NOMO-1 treated with DMSO at 0.1 percent for 48 hours (cell line): ENCODE measurements around the gene PCYOX1L.
"Not testable (repeated sequence)": the region's sequence is repeated elsewhere in the genome, so short reads cannot be mapped to it uniquely, and the experiment has no call there.

ENCODE experiments used
- DNase-seq: peaks from one replicate; lab custom pipeline; 2025; ENCODE audit not compliant: unreplicated experiment; lab: John Stamatoyannopoulos, UW

Gene PCYOX1L

DNA sequence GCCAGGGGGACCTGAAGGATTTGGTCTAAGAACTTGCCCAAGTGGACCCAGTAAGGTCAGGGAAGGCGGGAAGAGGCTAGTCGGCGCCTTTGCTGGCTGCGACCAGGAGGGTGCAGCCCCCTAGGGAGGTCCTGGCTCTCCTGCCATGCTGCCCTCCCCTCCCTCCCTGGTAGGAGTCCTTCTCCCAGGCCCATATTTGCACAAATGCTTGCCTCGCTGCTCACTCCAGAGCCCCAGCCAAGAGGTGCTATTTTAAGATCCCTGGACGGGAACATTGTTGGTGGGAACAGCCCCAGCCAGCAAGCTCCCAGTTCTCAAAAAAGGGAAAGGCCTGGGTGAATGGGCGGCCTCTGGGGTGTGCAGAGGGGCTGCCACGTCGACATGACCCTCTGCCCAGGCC is 25.6 kb downstream of the PCYOX1L start:
- DNase-seq: no peak

DNA sequence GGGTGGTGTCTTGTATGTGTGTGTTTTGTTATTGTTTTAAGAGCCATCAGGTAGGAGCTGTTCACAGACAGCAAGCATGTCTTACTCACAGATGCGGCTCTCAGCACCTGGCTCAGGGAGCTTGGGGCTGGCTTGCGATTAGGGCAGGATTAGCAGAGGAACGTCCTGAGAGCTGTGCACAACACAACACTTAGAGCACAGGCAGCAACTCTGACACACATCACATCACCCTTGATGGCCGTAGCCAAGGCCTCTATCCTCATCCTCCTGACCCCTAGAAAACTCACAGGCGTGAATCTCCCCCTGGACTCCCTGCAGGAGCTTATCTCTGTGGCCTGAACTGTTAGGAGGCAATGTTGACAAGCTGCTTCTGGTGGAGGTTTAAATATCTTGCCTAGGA is 28.3 kb downstream of the PCYOX1L start:
- DNase-seq: no peak

DNA sequence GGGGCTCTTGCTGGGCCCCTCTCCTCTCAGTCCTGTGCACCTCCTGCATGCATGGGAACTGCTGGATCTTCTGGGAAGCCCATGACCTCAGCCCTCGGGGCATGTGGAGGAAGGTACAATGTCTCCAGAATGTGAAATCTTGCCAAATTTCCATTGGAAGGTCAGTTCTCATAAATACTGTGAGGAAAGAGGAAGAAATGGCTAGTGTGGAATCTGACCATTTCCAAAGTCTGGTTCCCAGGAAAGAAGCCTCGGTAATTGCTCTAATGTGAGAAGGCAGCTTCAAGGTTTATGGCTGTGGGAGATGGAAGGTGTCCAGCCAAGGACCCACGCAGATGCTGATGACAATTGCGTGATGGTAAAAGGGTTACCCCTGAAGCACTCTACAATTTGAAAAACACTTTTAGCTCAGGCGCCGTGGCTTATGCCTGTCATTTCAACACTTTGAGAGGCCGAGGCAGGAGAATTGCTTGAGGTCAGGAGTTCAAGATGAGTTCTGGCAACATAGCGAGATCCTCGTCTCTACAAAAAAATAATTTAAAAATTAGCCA is 29.3 kb downstream of the PCYOX1L start:
- no peak for DNase-seq

DNA sequence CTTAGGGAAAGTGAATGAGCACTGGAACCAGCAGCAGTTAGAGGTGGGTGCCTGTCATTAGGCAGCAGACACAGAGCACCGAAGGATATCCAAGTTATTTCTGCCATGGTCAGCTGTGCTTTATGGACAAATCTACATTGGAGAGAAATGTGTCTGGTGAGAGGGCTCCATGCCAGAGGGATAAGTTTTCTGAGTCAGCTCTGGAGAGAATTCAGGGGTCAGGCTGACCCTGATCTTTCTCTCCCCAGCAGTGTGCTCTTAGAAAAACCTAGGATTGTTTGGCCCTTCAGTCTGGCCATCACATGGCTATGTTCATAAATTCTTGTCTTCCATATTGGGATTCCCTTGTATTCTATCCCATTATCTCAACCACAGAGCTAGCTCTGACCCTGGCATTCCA is 30.1 kb downstream of the PCYOX1L start:
- no peak for DNase-seq

DNA sequence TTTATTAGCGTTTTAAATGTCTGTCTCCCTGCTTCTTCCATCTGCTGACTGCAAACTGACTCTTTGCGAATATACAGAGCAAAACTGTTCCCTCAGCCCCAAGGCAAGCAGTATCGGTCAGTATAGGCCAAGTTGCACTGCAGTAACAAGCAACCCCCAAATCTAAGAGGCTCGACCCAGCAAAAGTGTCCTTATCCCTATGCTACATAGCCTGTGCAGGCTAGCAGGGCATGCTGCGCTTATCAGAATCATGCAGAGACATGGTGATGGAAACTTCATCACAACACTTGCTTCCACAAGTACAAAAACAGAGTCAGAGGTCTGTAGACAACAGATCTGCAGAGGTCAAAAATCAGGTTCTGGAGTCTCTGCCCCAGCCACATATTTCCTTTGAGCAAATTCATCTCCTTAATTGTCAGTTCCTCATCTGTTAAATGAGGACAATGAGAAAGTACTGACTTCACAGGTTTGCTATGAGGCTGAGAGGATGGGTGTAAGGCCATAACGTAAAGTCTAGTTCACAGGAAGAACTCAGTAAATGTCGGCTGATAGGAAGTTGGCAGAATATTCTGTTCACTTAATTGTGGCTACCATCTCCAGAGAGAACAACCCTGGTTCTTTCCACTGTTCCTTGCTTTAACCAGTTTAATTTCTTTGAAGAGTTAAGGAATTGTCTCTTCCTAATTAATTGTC is 30.8 kb downstream of the PCYOX1L start:
- no peak for DNase-seq

DNA sequence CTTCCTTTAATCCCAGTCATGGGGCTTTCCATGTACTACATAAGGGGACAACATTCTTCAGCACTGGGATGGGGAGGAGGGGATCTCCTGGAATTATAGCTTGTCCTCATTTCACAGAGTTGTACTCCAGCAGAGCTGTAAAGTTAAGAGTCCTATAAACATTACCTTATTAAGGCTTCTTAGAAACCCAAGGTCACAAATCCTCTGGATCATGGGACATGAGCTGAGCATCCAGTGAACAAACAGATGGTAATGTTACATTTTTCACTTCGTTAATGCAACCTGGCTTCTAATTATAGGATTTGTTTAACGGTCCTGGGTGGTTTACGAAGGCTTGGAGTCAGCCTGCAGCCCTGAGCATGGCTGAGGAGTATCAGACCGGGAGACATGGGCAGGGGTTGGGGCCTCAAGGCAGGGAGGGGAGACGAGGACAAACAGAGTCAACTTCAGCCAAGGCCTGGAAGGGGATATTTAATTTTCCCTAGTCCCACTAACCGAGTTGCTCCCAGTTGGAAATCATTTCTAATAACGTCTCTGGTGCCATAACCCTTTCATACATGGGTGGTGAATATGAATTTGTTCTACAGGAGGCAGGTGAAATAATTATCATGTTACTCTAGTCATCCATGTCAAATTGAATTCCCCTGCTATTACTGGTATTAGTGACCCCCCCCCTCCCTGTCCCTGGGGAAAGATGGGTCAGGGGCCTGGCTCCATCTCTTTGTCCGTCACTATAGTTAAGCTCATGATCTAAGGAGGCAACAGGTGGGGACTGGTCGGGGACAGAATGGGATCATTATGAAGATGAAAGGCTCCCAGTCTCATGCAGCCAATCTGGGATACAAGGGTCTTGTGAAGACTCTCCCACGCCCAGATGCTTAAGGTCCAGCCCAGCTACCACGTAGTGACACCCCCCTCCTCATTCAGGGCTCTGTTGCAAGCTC is 32.0 kb downstream of the PCYOX1L start:
- no peak for DNase-seq

DNA sequence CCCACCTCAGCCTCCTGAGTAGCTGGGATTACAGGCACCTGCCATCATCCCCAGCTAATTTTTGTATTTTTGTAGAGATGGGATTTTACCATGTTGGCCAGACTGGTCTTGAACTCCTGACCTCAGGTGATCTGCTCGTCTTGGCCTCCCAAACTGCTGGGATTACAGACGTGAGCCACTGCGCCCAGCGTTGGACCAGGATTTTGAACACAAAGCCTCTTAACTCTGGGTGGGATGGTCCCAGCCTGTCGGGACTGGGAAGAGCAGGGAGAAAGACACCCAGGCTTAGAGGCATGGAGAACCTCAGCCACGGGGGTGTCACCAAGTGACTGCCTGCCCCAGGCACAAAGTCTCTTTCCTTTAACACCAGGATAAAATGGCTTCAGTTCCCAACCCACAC is 33.2 kb downstream of the PCYOX1L start:
- not testable (repeated sequence) for DNase-seq

DNA sequence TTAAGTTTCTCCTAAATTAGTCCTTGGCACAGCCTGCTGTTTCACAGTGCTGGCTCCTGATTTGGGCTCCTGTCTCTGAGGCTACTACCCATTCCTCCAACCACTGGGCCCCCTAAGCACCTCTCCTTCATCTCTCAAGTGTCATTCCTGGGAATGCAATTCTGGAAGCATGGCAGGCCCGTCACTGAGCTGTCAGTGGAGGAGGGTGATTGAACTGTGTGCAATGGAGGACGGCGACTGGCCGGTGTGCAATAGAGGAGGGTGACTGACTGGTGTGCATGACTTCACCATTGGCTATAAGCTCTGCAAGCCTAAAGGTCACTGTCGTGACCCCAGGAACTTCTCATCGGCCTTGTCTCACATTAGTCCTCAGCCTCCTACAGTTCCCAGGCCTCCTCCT is 33.7 kb downstream of the PCYOX1L start:
- no peak for DNase-seq

DNA sequence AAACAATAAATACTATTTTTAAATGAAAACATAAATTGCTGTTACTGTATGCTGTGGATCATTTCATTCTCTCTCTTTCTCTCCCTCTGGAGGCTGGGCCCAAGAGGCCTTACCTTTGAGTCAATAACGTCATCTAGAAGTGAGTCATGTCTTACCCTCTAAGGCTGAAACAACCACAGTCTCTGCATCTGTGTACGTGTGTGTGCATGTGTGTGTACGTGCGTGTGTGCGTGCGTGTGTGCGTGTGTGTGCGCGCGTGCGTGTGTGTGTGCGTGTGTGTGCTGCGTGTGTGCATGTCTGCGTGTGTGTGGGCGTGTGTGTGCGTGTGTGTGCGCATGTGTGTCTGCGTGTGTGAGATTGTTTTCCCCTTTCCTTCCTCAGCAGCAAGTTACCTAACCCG is 34.9 kb downstream of the PCYOX1L start:
- no peak for DNase-seq

DNA sequence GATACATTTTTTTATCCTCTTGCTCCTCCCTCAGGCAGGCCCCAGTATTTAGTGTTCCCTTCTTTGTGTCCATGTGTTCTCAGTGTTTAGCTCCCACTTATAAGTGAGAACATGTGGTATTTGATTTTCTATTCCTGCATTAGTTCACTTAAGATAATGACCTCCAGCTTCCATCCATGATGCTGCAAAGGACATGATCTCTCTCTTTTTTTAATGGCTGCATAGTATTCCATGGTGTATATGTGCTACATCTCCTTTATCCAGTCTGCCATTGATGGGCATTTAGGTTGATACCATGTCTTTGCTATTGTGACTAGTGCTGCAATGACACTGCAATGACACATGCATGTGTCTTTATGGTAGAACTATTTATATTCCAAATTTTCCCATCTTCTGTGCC is 37.1 kb downstream of the PCYOX1L start:
- not testable (repeated sequence) for DNase-seq

DNA sequence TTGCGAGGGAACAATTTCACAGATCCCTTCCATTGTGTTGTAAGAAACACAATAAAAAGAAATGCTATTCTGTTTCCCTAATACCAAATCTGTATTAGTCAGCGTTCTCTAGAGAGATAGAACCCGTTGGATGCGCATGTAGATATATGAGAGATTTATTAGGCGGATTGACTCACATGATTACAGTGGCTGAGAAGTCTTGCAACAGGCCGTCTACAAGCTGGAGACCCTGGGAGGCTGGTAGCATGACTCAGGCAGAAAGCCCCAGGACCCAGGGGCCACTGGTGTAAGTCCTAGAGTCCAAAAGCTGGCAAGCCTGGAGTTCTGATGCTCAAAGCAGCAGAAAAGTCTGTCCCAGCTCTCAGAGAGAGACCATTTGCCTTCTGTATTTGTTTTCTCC is 39.7 kb downstream of the PCYOX1L start:
- peak; percentile 12 for DNase-seq

DNA sequence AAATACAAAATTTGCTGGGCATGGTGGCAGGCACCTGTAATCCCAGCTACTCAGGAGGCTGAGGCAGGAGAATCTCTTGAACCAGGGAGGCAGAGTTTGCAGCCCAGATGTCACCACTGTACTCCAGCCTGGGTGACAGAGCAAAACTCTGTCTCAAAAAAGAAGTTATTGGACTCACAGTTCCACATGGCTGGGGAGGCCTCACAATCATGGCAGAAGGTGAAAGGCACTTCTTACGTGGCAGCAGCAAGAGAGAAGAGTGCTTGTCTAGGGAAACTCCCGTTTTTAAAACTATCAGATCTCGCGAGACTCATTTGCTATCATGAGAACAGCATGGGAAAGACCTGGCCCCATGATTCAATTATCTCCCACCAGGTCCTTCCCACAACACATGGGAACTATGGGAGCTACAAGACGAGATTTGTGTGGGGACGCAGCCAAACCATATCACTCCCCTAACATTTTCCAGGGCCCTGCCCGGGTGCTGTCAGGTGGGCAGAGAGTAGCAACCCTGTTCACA is 41.0 kb downstream of the PCYOX1L start:
- DNase-seq: not testable (repeated sequence)

DNA sequence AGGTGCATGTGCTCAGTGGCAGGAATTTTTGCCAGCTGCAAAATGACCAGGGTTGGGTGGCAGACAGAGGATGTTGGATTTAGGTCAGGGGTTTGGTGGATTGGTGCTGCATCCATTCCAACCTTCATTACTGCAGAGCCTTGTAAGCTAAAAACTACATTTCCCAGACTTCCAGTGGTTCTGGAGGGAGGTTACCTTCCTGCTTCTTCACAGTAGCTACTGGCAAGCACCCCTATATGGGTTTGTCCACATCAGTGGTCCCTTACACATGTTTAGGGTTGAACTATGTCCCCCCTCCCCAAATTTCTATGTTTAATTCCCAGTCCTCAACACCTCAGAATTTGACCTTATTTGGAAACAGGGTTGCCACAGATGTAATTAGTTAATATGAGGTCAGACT is 41.9 kb downstream of the PCYOX1L start:
- no peak for DNase-seq

DNA sequence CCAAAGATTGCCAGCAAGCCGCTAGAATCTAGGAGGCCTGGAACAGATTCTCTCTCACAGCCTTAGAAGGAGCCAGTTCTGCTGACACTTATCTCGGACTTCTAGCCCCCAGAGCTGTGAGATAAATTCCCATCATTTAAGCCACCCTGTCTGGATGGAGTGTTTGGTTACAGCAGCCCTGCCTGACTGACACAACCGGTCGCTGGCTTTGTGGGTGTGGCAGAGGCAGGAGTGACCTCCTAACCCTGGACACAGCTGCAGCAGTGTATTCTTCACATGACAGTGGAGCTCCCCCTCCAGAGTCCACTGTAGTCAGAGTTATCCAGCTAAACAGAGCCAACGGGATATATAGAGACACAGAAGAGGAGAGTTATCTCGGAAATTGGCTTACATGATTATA is 42.5 kb downstream of the PCYOX1L start:
- DNase-seq: no peak

DNA sequence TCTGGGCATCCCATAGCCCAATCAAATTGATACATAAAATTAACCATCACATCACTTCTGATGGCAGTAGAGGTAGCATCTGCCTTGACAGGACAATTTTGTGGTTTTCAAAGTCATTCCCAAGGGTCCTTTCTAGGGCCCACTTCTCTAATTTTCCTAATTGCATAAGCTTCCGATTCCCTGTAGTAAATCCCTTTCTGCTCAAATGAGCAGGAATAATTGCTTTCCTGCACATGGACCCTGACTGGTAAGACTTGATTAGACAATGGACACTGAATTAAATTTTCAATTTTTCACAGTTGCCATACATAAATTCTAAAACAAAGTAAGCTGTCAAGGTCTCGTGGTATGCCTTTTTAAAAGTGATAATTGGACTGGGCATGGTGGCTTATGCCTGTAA is 43.2 kb downstream of the PCYOX1L start:
- no peak for DNase-seq

DNA sequence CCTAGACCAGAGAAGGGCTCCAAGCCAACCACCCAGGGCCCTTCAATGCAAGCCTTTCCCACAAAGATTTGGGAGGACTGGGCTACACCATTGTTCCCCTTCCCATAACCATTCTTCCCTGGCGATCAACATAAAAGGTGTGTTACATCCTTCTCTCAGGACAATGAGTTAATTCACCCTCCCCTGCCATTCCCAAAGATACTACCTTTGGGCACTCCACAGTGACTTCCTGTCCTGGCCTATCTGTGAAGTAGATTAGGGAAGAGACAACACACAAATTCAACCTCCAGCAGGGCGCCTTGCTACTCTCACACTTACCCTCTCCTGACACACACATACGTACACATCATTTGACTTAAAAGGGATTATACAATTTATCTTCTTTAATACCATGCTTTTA is 44.4 kb downstream of the PCYOX1L start:
- no peak for DNase-seq

DNA sequence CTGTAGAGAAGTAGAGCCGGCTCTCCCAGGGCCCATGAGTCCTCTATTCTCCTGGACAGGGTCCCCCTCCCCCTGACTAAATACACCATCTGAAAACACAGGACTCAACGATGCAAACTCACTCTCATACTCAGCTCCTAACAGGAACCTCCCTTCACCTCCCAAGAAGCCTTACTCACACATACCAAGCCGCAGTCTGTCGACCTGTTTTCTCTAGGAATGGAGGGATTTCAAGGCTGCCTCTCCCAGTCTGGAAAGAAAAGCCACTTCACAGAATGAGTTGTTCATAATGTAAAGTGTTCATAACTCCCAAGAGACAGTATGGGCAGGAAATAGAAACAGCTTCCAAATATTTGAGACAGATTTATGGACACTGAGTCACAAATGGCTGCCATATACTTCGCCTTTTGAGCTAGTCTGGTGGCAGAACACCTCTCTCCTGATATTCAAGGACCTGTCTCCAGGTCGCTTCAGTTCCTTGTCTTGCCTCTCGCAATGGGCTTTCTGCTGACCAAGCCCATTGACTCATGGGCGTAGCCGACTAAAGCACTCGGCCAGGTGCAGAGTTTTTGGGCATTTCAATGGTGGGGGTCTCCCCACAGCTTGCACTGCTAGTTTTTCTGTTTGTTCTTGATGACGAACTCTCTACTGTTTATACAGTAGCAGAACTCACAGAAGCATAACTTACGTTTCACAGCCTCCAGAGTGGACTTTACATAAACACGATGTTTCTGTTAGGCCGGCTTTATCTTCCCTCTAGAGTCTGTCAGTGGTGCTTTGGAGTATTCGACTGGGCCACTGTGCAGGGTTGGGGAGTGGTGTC is 46.3 kb downstream of the PCYOX1L start:
- no peak for DNase-seq

DNA sequence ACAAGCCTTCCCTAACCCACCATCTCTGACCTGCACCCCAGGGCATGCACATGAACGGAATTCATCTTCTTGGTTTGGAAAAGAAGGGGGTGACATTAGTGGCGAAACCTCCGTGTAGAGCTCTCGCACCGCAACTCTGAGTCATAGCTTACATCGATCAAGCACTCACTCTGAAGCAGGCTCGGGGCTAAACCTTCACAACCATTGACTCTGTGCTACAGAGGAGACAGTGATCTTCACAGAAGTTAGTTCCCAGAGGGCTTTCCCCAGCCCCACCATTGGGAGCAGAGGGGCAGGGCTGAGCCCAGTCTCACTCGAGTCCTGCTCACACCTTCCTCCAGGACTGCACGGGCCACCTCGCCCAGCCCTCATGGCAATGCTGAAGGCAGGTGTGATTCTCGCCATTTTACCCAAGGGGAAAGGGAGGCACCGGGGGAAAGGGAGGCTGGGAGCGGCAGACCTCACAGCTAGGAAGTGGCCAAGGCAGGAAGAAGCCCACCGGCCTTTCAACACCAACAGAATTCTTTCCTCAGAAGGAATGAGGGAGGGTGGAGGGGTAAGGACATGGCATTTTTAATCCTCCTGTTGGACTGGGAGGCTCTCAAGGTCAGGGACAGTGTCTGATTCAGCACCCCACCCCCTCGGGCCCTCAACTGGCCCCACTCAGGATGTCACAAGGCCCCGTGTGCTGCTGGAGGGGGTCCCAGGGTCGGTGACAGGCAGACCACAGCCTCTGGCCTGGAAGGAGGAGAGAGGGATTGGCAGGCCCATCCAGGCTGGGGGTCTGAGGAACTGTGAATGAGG is 47.1 kb downstream of the PCYOX1L start:
- DNase-seq: no peak

DNA sequence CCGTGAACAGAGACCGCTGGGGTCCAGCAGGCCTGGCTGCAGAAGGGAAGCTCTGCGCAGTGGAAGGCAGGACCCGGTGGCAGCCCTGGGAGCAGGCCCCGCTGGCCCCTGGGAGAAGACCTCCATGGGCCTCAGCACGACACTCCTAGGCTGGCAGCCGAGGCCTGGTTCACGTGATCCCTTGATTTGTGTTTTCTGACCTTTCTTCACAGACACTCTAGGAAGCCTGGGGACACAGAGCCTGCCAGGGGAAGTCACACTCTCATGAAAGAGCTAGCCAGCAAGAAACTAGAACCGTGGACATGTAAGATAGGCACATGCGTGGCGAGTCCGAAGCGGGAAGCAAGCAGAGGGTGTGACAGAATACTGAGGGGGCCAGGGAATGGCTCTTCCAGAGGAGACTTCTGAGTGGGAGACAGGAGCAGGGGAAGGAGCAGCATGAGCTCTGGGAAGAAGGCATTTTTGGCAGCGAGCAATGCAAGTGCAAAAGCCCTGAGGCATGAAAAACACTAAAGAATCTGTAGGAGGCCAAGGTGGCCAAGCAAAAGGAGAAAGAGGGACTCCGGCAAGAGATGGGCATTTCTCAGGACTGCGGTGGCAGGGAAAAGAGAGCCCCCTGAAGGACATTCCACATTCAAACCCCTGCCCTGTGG is 47.8 kb downstream of the PCYOX1L start:
- no peak for DNase-seq
